HFFc6 (cell line): ENCODE data around the gene TMEM41B. TPM values are rescaled to one million over a fixed set of nuclear protein-coding genes. Genes with fewer than 3 reads are reported as not detected.
"Not testable (repeated sequence)": the region's sequence is repeated elsewhere in the genome, so short reads cannot be mapped to it uniquely, and the experiment has no call there.

ENCODE experiments used
- DNase-seq: peaks from one replicate; pipeline ENCODE4 v3.0.0-alpha.2; 2018
- H3K27ac Mint-ChIP-seq: 2 replicates; pipeline ENCODE4 v1.8.0; 2020; ENCODE audit warnings: mild to moderate bottlenecking, mixed read lengths
- H3K27me3 Mint-ChIP-seq: 2 replicates; pipeline ENCODE4 v1.8.0; 2021; ENCODE audit warnings: mild to moderate bottlenecking, moderate library complexity, mixed read lengths; ENCODE audit not compliant: insufficient read depth
- H3K36me3 Mint-ChIP-seq: 2 replicates; pipeline ENCODE4 v1.8.0; 2021; ENCODE audit warnings: low read depth, mixed read lengths
- H3K4me1 Mint-ChIP-seq: 2 replicates; pipeline ENCODE4 v1.8.0; 2020; ENCODE audit warnings: low read depth, mixed read lengths
- H3K4me3 Mint-ChIP-seq: 2 replicates; pipeline ENCODE4 v1.8.0; 2020; ENCODE audit warnings: mild to moderate bottlenecking, moderate library complexity, mixed read lengths
- H3K9me3 Mint-ChIP-seq: 2 replicates; pipeline ENCODE4 v1.8.0; 2020; ENCODE audit warnings: mild to moderate bottlenecking, mixed read lengths
- long read RNA-seq: library from polyadenylated mRNA; unstranded; transcript quantifications from one replicate; pipeline ENCODE4 v2.0.0, GENCODE V29; 2019
- total RNA-seq, 6 experiments: library from RNA; stranded (reverse); fragmentation: NEBNext Ultra II Directional; extraction: Animal tissue kit (Norgen Biotek cat#: 25700); gene quantifications; 2 replicates in 1 of 6; 3 replicates in 5 of 6; pipeline ENCODE4 v1.2.3, GENCODE V29; 2021
- TF ChIP-seq, protein P1 (sequence below): fragments of 200-600 bp; sonication (generic); IDR thresholded peaks from 2 replicates; pipeline ENCODE4 v1.5.0; 2021; ENCODE audit warnings: antibody characterized with exemption, mild to moderate bottlenecking

TMEM41B gene, protein sequence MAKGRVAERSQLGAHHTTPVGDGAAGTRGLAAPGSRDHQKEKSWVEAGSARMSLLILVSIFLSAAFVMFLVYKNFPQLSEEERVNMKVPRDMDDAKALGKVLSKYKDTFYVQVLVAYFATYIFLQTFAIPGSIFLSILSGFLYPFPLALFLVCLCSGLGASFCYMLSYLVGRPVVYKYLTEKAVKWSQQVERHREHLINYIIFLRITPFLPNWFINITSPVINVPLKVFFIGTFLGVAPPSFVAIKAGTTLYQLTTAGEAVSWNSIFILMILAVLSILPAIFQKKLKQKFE
- total RNA-seq, result 10 to 100 TPM; 30.5 to 35.3 (median 32.6) TPM
- long read RNA-seq, transcript TMEM41B-204 (7 exons, 3,968 nt), result major isoform, 6 of 25 reads
- long read RNA-seq, partial matches to known transcripts, result 0 of 25 reads
- long read RNA-seq, other reads (novel, unspliced or antisense), result 15 of 25 reads

DNA sequence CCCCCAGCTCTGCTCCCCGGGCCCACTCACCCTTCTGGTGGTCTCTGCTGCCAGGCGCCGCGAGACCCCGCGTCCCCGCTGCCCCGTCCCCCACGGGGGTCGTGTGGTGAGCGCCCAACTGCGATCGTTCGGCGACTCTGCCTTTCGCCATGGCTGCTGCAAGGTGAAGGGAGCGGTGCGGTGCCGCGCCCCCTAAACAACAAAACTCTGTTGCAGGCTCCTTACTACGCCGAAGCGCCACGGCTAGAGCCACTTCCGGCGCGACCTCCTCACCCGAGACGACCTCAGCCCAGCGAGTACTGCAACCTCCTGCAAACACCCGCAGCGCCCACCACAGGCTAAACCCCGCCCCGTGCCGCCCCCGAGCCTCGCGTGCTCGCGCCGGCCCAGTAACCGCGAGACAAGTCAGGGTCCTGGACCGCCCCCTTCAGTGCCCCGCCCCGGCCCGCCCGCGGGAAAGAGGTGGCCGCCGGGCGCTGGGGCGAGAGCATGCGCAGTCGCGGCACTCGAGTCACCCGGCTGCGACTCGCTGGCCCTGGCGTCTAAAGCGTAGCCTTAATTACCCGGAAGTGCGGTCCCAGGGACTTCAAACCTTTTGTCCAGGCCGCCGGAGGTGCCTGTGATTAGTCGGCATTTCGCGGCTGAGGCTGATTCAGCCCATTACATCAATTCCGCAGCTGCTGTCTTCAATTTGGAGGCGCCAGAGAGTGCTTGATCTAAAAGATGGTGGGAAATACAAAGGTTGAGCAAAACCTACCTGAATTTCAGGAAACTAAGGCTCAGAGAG, at the start of gene TMEM41B:
TMEM41B (minus strand) TSS at position 303 of the 787 bp plus-strand sequence; CDS start at position 151, 152 bp downstream.
- Mint-ChIP-seq H3K4me1 (peaks cover 46% of the 10 kb centered on the region), H3K27ac (peak within 1 kb of the TSS; percentile 97), H3K36me3 (peaks cover 15% of the 10 kb centered on the region), H3K27me3 (no peaks in the 10 kb centered on the region; the same call in 1 of the 2 replicates), H3K4me3 (peak within 1 kb of the TSS; percentile 98), H3K9me3 (no peaks in the 10 kb centered on the region)
- TF ChIP-seq, protein P1, sequence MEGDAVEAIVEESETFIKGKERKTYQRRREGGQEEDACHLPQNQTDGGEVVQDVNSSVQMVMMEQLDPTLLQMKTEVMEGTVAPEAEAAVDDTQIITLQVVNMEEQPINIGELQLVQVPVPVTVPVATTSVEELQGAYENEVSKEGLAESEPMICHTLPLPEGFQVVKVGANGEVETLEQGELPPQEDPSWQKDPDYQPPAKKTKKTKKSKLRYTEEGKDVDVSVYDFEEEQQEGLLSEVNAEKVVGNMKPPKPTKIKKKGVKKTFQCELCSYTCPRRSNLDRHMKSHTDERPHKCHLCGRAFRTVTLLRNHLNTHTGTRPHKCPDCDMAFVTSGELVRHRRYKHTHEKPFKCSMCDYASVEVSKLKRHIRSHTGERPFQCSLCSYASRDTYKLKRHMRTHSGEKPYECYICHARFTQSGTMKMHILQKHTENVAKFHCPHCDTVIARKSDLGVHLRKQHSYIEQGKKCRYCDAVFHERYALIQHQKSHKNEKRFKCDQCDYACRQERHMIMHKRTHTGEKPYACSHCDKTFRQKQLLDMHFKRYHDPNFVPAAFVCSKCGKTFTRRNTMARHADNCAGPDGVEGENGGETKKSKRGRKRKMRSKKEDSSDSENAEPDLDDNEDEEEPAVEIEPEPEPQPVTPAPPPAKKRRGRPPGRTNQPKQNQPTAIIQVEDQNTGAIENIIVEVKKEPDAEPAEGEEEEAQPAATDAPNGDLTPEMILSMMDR, result peak; percentile 50
- DNase-seq, result peak; percentile 99

DNA sequence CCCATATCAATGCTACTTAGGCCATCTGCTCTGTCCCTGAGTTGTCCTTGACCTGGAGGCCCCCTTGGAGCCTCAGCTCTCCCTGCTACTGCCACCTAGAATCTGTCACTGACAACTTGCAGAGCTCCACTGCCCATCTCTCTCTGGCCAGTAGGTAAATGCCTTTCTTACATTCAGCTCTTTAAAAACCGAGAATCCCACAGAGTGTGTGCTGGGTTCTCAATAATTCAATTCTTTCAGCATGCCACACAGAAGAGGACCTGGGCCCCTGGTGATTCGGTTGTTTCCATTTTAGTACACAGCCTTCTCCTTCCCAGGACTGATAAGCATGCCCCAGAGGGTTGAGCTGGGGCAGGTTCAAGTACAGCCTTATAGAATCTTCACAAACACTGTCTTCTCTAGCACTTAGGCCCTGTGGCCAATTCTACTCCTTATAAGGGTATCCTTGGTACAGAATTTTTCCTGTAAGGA, 48.0 kb upstream of the TMEM41B start:
- no peak for DNase-seq
- Mint-ChIP-seq H3K27me3 (no peaks in the 10 kb centered on the region), H3K4me1 (peaks cover 42% of the 10 kb centered on the region), H3K9me3 (no peaks in the 10 kb centered on the region), H3K4me3 (no peak overlapping the region), H3K36me3 (no peaks in the 10 kb centered on the region), H3K27ac (peak overlapping the region; percentile 99)
- TF ChIP-seq, protein P1, result no peak

DNA sequence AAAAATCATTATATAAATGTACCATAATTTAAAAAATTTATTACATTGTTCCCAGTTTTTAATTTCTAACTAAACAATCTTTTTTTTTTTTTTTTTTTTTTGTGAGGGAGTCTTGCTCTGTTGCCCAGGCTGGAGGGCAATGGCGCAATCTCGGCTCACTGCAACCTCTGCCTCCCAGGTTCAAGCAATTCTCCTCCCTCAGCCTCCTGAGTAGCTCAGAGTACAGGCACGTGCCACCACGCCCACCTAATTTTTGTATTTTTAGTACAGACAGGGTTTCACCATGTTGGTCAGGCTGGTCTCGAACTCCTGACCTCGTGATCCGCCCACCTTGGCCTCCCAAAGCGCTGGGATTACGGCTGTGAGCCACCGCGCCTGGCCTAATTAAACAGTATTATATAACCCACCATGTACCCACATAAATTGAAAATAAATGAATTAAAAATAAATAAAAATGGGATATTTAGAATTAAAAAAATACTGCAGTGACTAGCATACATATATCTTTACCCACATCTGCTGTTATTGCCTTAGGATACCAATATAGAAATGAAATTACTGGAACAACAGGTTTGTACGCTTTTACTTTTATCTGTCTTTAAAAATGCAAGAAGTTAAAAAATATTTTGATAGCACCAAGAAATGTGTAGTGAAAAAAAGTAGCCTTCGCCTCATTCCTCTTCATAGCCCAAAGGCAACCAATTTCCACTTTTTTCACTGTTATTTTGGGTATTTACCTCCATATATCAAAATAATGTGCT, 46.6 kb upstream of the TMEM41B start:
- H3K4me3 Mint-ChIP-seq, DNase-seq, H3K36me3 Mint-ChIP-seq, H3K9me3 Mint-ChIP-seq, H3K27me3 Mint-ChIP-seq: not testable (repeated sequence)
- Mint-ChIP-seq H3K27ac (peak overlapping the region; percentile 99), H3K4me1 (peaks cover 42% of the 10 kb centered on the region)

DNA sequence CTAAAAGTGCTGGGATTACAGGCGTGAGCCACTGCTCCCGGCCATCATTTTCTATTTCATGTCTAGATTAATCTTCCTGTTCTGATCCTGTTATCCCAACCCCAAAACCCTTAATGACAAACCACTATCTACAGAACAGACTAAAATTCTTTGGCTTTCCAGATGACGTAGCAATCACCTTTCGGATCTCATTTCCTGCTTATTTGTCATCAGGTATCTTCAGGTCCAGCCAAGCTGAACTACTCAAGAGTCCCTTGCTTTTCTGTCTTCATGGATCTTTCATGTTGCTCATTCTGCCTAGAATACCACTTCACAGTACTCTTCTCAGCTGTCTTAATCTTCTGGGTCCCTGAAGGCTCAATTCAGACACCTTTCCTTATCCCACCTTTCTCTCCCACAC, 42.6 kb upstream of the TMEM41B start:
- no peaks in the 10 kb centered on the region for H3K9me3 Mint-ChIP-seq
- 0 out of 2 replicates have a peak, but pooled peaks cover 2% of the 10 kb centered on the region for H3K36me3 Mint-ChIP-seq
- H3K27ac Mint-ChIP-seq, result no peak overlapping the region
- H3K27me3 Mint-ChIP-seq, result no peaks in the 10 kb centered on the region
- H3K4me3 Mint-ChIP-seq, result no peak overlapping the region
- TF ChIP-seq, protein P1, result no peak
- DNase-seq, result no peak
- H3K4me1 Mint-ChIP-seq, result peaks cover 11% of the 10 kb centered on the region

DNA sequence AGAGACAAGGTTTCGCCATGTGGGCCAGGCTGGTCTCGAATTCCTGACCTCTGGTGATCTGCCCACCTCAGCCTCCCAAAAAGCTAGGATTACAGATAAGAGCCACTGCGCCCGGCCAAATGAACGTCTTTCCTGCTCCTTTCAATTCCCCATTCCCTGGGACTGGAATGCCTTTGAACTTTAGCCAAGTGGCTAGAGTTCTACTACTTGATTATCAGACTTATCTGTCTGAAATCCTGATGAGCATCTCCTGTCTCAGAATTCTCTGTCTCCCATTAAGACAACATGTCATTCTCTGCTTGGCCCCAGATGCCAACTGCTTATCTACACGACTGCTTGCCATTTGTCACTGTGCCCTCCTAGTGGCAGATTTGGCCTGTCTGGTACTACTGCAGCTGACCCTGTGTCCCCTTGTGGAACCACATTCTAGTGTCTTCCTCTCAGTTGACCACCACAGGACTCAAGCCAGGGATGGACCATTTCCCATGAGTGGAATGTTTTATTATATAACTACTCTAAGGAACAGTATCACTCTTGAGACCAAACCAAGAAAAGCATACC, 37.0 kb upstream of the TMEM41B start:
- H3K4me1 Mint-ChIP-seq, result peaks cover 13% of the 10 kb centered on the region
- DNase-seq, result no peak
- no peak overlapping the region for H3K27ac Mint-ChIP-seq
- no peaks in the 10 kb centered on the region for H3K9me3 Mint-ChIP-seq
- H3K27me3 Mint-ChIP-seq, result peaks cover 3% of the 10 kb centered on the region; the same call in 1 of the 2 replicates
- no peak overlapping the region for H3K4me3 Mint-ChIP-seq
- peaks cover 15% of the 10 kb centered on the region for H3K36me3 Mint-ChIP-seq
- TF ChIP-seq, protein P1, result no peak

DNA sequence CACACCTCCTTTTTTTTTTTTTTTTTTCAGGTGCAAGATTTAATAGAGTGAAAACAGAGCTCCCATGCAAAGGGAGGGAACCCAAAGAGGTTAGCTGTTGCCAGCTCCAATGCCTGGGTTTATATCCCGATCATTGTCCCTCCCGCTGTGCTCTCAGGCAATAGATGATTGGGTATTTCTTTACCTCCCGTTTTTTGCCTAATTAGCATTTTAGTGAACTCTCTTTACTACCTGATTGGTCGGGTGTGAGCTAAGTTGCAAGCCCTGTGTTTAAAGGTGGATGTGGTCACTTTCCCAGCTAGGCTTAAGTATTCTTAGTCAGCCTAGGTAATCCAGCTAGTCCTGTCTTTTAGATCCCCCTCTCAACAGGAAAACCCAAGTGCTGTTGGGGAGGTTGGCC, 33.4 kb upstream of the TMEM41B start:
- H3K27ac Mint-ChIP-seq, DNase-seq, H3K4me3 Mint-ChIP-seq, H3K9me3 Mint-ChIP-seq, H3K27me3 Mint-ChIP-seq: not testable (repeated sequence)
- Mint-ChIP-seq H3K36me3 (peaks cover 15% of the 10 kb centered on the region), H3K4me1 (peaks cover 13% of the 10 kb centered on the region)
